Prostate gland (tissue), 1 donor: ENCODE results near the gene TGFA.

Experiments
- POLR2A ChIP-seq: fragments of 450-650 bp; IDR thresholded peaks from one replicate; pipeline ENCODE4 v1.6.1; 2016; ENCODE audit warnings: antibody characterized with exemption, mild to moderate bottlenecking
- POLR2AphosphoS5 ChIP-seq: sonication (generic); formaldehyde crosslinking; IDR thresholded peaks from one replicate; pipeline ENCODE4 v1.6.1; 2017; ENCODE audit warnings: antibody characterized with exemption

DNA sequence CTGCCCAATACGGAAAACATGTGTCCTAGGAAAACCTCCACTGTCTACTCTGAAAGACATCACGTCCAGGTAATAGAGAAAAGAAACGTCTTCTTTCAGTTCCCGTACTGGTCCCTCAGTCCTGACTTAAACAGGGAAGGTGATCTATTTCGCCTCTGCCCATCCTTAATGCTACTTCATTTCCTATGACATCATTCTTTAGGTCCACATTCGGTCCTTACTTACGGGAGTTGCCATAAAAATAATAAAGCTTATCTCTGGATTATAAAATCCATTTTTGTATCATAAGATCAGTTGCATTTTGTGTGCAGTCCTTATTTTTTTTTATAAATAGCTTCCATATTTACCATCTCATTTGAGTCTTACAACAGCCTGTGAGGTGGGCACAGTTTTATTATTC, 3.7 kb downstream of the TGFA start:
- TF ChIP-seq POLR2AphosphoS5, result no peak
- no peak for TF ChIP-seq POLR2A
